ENCODE results near the gene BRICD5.

BRICD5 gene

DNA sequence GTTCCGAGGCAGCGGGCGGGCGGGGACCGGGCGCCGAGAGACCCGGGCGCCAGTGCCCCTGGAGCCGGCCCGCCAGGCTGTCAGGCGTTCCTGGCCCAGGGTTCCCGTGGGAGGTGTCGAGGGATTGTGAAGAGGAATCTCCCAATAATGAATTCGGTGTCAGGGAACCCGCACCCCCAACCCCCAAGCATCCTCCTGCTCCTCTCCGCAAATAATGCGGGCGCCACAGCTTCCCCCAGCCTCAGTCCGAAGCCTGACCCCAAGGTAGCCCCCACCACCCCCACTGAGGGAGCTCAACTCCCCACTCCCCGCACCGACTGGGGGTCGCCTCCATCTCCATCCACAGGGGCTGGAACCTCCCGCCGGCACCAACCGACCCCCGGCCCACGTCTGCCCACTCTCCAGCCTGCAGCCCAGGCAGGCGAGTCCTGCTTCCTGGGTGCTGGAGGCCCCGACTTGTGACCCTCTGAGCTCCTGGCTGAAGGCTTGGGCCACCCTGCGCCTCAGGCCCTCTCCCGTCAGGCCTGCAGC lies 13.6 kb downstream of the BRICD5 start:
- DNase-seq, result no peak

- DNase-seq, result no peak
These were observed 14.3 kb downstream of the BRICD5 start, which contains the start of gene CASKIN1 for GRCh38 chr16:2196162-2196980. Gene CASKIN1 (minus strand): TSS chr16:2196605. CDS start chr16:2196432, 173 bp downstream.

- DNase-seq, result no peak
These were observed 15.1 kb downstream of the BRICD5 start for GRCh38 chr16:2195322-2196161.

DNA sequence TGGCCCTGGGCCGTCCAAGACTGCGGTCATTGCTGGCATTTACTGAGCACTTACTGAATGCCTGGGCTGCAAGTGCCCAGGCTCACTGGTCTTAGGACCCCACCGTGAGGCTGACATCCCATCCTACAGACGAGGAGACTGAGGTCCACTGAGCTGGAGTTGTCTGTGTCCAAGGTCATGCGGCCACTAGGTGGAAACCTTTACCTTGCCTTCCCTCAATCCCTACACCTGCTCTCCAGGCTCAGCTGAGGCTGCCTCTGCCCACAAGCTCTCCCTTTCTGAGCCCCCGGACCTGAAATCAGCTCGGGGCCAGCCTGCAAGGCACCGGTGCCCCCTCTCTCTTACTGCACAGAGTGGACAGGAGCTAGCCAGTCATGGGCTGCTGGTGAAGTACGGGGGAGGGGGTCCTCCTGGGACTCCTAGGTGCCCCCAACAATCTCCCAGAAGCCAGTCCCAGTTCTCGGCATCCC lies 15.8 kb downstream of the BRICD5 start:
- DNase-seq, result peak; percentile 15

DNA sequence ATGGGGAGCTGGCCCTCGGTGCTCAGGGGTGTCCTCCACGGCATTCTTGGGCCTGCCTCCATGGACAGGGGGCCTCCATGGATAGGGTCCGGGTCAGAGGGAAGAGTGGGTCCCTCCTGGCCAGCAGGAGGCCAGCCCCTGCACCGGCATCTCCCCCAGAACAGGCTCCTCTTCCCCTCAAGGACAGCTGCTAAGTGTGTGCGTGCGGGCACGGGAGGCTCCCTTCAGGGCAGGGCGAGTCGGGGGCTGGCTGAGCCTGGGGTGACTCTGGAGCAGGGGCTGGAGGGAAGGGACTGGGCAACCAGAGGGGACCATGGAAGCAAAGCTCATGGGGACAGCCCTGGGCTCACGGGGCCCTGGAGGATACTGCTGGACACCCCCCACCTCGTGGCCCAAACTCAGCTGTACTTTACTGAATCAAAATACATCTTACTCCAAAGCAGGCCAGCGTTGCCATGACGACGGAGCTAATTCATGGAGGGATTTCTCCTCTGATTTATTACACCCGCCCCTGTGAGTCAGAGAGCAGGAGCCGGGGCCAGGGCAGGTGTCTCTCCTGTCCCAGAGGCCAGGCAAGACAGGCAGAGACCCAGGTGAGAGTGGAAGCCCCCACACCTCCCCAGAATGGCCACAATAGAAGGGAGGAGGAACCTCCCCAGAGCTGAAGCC lies 16.4 kb downstream of the BRICD5 start:
- DNase-seq, result no peak

DNA sequence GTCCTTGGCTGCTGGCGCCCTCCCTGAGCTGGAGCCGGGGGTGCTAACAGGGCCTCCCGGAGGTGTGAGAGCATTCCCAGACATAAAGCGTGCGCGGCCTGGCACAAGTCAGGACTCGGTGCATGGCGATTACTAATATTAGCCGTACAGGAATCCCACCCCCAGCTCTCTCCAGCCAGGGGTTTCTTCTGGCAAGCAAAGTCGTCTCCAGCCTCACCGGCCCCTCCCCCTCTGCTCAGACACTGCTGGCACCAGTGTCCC lies 19.3 kb downstream of the BRICD5 start:
- no peak for DNase-seq

DNA sequence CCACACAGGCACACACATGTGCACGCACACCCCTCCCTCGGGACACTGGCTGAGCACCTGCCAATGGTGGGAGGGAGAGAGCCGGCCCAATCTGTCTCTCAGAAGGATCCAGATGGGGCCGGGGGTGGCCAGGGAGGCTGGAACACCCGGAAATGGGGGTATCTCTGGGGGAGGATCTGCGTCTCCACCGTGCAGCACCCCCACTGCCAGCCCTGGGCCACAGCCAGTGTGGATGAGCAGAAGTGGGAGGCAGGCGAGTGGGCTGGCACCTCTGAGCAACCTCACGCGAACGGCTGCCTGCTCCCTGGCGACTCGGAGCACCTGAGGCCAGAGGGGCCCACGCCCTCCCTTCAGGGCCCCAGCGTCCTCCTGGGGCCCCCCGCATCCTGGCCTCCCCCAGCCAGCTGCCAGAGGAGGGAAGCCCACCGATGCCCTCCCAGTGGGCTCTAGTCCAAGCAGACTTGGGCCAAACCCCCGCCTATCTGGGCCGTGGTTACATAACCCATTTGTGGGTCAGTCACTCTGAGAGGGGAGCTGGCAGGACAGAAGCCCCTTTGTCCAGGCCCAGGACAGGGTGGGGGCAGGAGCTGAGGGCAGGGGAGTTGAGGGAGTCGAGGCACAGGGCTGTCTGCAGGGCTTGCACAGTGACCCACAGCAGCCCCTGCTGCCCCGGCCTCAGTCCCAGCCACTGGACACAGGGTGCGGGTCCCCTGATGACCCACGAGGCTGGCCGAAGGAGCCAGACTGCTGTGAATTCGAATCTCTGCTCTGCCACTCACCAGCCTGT lies 19.8 kb downstream of the BRICD5 start:
- DNase-seq, result no peak

DNA sequence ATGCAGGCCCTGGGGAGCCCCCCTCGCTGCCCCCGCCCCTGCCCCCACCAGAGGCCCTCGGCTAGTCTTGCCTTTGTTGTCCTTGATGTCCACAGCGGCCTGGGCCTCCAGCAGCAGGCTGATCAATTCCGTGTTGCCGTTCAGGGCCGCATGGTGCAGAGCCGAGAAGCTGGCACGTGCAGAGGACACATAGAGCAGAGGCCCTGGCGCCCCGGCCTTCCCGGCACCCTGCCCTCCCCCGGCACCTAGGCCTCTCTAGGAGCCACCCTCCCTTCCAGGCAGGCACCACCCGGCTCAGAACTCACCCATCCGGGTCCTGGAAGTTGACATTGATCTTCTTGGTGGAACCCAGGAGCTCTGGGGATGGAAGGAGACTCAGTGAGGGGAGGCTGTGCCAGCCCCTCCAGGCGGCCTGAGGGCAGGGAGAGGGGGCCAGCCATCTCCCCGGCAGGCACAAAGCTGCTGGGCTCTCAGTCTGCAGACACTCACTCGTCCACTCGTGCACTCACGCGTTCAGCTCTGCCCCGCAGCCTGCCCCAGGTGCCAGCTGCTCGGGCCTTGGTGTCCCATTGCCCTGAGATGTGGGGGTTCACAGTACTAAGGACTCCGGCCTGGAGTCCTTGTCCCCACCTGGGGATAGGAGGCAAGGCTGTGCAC lies 20.5 kb downstream of the BRICD5 start:
- DNase-seq, result no peak

GRCh38 chr16:2189252-2189893 lies 21.3 kb downstream of the BRICD5 start:
- DNase-seq, result no peak

GRCh38 chr16:2188395-2188794 lies 22.3 kb downstream of the BRICD5 start:
- no peak for DNase-seq

DNA sequence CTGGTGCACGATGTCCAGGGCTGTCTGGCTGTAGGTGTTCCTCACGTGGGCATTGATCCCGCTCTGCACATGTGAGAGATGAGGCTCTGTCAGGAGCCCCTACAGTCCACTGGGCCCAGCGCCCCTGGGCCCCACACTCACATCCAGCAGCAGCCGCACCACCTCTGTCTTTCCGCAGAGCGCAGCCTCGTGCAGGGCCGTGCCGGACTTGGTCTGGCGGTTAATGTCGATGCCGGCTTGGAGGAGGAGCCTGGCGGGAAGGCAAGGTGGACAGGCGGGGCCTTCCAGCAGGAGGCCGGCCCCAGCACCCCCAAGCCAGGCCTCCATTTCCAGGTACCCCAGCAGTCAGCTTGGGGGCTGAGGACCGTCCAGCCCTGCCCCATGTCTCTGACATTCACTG lies 23.5 kb downstream of the BRICD5 start:
- no peak for DNase-seq

DNA sequence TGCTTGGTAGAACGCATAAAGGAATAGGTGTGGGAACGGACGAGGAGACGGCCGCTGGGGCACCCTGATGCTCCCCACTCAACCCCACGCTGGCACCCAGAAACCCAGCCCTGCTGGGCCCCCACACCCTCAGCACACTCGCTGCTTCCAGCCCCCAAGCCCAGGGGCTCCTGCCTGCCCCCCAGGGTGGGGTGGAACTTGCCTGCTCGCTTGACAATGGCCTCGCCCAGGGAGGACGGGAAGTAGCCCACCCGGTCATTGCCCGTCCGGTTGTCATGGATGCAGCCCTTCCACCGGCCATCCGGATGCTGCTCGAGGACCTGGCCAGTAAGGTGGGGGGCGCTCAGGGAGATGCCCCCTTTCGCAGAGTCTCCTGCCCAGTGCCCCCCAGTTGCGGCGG lies 24.2 kb downstream of the BRICD5 start:
- DNase-seq, result no peak

GRCh38 chr16:2186064-2186463 lies 24.6 kb downstream of the BRICD5 start:
- DNase-seq, result no peak

DNA sequence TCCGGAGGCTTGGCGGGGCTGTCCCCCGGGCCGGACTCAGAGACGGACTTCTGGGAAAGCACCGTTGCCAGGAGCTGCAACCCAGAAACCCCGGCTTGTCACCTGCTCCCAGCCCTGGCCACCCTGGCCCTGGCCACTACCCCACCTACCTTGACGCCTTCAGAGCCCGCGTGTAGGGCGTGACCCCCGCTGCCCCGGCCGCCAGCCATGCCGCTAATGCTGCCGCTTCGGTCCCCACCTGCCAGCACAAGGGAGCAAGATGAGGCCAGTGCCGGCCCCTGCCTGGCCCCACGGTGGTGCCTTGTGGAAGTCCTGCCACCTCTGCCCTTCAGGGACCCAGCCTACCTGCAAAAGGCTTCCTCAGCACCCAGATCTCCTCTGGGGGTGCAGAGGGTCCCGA lies 25.7 kb downstream of the BRICD5 start:
- DNase-seq, result no peak

GRCh38 chr16:2184346-2184745 lies 26.3 kb downstream of the BRICD5 start:
- DNase-seq, result no peak

- no peak for DNase-seq
These were observed 27.0 kb downstream of the BRICD5 start for GRCh38 chr16:2183671-2184070.

DNA sequence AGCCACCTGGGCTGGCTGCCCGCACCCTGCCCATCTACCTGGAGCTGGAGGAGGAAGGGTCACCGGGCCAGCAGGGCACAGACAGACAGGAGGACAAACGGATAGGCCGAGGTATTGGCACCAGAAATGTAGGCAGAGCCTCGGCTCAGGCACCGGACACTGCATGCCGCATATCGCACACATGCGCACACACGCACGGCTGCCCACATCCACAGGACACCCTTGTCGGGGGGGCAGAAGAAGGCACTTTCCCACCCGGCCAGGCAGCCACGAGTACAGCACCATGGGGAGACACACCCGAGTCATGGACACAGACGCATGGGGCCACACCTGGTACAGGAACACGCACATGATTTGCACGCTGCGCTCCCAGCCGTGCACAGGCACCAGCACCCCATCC lies 28.7 kb downstream of the BRICD5 start:
- no peak for DNase-seq

DNA sequence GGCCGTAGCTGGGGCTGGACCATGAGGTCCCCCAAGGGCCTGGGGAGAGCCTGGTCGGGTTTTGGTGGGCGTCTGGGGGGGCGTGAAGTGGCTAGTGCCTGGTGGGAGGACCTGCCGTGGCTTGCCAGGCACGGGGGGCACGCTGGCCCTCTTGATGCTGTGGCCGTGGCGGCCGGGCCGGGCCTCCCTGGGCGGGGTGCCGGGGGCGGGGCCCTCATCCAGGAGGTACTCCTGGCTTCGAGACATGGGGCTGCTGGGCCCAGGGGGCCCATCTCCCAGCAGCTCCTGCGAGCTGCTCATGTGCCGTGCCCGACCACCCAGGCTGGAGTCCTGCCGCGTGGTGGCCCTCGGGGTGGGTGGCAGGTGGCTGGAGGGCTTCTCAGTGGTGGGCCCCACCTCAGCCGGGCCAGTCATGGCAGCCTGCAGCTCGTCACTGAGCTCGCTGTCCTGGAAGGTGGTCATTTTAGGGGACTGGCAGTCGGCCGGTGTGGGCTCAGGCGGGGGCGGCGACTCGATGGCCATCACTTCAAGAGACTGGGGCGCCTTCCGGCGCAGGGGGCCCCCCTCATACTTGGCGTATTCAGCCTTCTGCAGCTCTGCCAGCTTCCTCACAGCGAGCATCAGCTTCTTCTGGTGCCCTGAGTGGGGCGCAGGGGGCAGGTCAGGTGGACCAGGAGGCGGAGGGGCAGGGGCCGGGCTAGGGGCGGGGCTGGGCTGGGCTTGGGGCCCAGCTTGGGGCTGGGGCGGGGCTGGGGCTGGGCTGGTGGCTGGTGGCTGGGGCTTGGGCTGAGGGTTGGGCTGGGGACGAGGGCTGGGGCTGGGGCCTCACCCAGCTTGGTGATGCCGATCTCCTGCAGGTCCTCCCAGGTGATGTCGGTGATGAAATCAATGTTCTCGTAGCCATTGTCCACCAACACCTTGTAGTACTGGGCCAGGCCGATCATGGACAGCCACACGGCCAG lies 29.4 kb downstream of the BRICD5 start:
- no peak for DNase-seq

DNA sequence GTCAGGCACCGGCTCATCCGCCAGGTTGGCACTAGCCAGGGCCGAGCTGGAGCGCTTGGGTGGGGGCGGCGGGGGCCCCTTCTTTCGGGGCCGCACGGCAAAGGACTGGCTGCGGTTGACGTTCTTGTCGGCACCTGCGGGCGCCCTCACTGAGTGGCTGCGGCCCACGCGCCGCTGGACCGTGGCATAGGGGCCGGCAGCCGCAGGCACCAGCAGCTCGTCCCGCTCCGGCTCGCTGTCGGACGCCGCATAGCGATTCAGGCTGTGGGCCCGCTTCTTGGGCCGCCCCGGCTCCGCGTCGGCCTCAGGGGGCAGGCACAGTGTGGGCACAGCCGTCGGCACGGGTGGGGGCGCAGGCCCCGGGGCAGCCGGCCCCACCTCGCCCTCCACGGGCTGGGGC lies 30.2 kb downstream of the BRICD5 start:
- DNase-seq, result no peak

DNA sequence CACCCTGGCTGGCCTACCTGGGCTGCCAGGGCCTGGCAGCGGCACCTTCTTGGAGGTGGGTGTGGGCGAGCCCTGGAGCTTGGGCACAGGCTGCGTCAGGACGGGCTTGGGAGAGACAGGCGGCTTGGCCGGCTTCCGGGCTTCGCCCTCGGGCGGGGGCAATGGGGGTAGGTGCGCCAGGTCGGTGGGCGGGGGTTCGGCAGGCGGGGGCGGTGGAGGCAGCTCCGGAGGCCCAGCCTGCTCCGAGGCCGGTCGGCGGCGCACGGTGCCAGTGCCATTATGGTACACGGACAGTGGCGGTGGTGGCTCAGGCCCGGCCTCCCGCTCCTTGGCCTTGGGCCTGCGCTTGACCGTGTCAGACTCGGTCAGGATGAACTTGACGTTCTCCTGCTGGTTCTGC lies 31.1 kb downstream of the BRICD5 start:
- no peak for DNase-seq

Measured in stimulated activated naive CD4-positive, alpha-beta T cell treated with Interleukin-2 at 50 U/mL for 16 hours (primary cell).